Pancreas (tissue), 10 donors: ENCODE data around the gene GJA10. TPM values are rescaled to one million over a fixed set of nuclear protein-coding genes. Genes with fewer than 3 reads are reported as not detected.

Source experiments
- ATAC-seq, 4 donors: fragments of 200-7000 bp; cut with Tn5 transposase; one replicate each; pipeline versions ENCODE4 v1.8.0 to v1.9.1; 2020; ENCODE audit warnings: mild to moderate bottlenecking in 4 of 4, moderate library complexity in 4 of 4
- DNase-seq, 6 donors: peaks; one replicate each; pipeline ENCODE4 v3.0.0-alpha.2; 2020
- FAIRE-seq: peaks from 2 replicates; lab custom pipeline; 2012; peaks lifted over from hg19 to GRCh38; lab: Jason Lieb, UNC
- H3K27ac ChIP-seq, 4 donors: fragments of 200-600 bp; sonication (generic); 1 replicate in 3 of 4; 2 replicates in 1 of 4; pipeline versions ENCODE4 v1.5.0 to v1.8.0; 2020
- H3K27me3 ChIP-seq, 4 donors: fragments of 200-600 bp; one replicate each; pipeline ENCODE4 v1.8.0; 2021
- H3K36me3 ChIP-seq, 3 donors: fragments of 200-600 bp; sonication (generic) in 1 of 3; one replicate each; pipeline versions ENCODE4 v1.5.0 to v1.8.0; 2020 to 2021
- H3K4me1 ChIP-seq, 3 donors: fragments of 200-600 bp; one replicate each; pipeline ENCODE4 v1.8.0; 2021
- H3K4me3 ChIP-seq, 4 donors: fragments of 200-600 bp; sonication (generic) in 2 of 4; one replicate each; pipeline versions ENCODE4 v1.5.0 to v1.8.0; 2020 to 2021
- H3K9me3 ChIP-seq, 4 donors: fragments of 200-600 bp; one replicate each; pipeline ENCODE4 v1.8.0; 2021
- WGBS, 2 donors: extraction: QIAGEN DNeasy Blood & Tissue Kit; methylation state at CpG; one replicate each; pipeline ENCODE4 v1.1.7; 2013; 5-methylcytosine and 5-hydroxymethylcytosine counted together
- intact Hi-C, 3 donors: fragments of 100-400 bp; cut with DNase I; formaldehyde crosslinking; loops; one replicate each; pipeline versions ENCODE4 v1.11.1 to v1.14.2; 2022
- polyA plus RNA-seq, 2 donors: library from polyadenylated mRNA; stranded (reverse); fragments of 200-250 nt; gene quantifications; one replicate each; pipeline ENCODE4 v1.2.3, GENCODE V29; 2013
- total RNA-seq, 6 donors: library from RNA; stranded (reverse); fragmentation: NEBNext Ultra II Directional in 4 of 6; extraction: Animal tissue kit (Norgen Biotek cat#: 25700) in 4 of 6; gene quantifications; one replicate each; pipeline versions ENCODE4 v1.2.1 to v1.2.4, GENCODE V29; 2021 to 2023
- TF ChIP-seq, protein P1 (sequence below), 4 donors: fragments of 200-600 bp; sonication (generic) in 3 of 4; IDR thresholded peaks; one replicate each; pipeline versions ENCODE4 v1.5.0 to v1.8.0; 2021; ENCODE audit warnings: antibody characterized with exemption in 4 of 4
- donor health status: healthy with polysubstance abuse.
- donor health status: DM: no; HTN: no; CAD: no; lungs with moderate emphysema.
- donor health status: DM: no; HTN: no; CAD: no.
- donor health status: control.
- donor health status: control.
- donor health status: Bipolar disorder and iron deficiency.
- donor health status: DM: yes; HTN: yes; CAD: no.
- donor health status: DM: no; HTN: no; CAD: no.
- donor health status: DM: no; HTN: no; CAD: no.
- donor health status: DM: yes; HTN: yes; CAD: no.

Gene GJA10
- total and polyA plus RNA-seq, 8 donors, result not detected

DNA sequence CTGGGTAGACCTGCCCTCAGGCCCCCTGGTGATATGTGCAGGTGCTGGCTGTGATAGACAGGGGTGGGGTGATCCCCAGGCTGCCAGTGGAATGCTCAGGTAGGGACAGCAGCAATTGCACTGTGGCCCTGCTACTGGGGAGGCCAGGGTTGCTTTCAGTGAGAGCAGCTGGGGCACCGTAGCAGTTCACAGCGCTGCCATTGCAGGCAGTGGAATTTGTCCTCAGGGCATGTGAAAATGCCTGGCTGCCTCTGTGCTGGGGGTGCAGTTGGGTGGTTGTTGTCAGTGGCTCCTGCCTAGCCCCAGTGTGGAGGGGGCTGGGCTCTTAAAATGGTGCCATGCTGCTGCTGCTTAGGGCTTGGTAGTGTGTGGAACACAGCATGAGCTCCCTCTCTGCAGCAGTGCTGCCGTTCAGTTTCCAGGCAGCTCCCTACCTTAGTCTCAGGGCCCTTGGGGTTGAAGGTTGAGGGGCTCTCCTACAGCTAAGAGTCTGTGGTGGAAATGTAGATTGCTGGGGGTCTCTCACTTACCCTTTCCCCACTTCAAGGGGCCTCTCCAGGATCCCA lies 23.6 kb downstream of the GJA10 start:
- TF ChIP-seq, protein P1, sequence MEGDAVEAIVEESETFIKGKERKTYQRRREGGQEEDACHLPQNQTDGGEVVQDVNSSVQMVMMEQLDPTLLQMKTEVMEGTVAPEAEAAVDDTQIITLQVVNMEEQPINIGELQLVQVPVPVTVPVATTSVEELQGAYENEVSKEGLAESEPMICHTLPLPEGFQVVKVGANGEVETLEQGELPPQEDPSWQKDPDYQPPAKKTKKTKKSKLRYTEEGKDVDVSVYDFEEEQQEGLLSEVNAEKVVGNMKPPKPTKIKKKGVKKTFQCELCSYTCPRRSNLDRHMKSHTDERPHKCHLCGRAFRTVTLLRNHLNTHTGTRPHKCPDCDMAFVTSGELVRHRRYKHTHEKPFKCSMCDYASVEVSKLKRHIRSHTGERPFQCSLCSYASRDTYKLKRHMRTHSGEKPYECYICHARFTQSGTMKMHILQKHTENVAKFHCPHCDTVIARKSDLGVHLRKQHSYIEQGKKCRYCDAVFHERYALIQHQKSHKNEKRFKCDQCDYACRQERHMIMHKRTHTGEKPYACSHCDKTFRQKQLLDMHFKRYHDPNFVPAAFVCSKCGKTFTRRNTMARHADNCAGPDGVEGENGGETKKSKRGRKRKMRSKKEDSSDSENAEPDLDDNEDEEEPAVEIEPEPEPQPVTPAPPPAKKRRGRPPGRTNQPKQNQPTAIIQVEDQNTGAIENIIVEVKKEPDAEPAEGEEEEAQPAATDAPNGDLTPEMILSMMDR (IDR thresholded peaks at IDR 0.05), result no peak
- ATAC-seq, result no peak
- Histone ChIP-seq H3K9me3 (no peaks in the 10 kb centered on the region), H3K27ac (no peak overlapping the region), H3K27me3 (no peaks in the 10 kb centered on the region), H3K4me1 (no peaks in the 10 kb centered on the region), H3K36me3 (no peaks in the 10 kb centered on the region), H3K4me3 (no peak overlapping the region)
- 74 to 77% methylated on average over 3 of the region's 3 CpGs for WGBS, 2 donors
- no peak for FAIRE-seq
- intact Hi-C loops, result no loop called here
- DNase-seq, result no peak

DNA sequence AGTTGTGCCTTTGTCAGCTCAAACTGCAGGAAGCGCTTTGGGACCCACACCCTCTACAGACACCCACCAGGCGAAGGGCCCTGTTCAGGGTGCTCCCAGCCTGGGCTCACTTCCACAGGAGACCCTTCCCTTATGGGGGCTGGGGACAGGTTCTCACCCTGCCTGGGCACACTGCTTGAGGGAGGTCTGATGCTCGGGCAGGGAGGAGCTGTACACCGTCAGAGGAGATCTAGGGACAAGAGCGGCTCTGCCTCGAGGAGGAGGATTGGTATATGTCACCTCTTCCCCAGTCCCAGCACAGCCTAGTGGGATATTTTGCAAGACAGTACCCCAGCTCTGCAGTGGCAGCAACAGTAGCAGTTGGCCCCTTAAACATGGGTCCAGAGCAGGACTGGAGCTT lies 26.9 kb downstream of the GJA10 start:
- WGBS, 2 donors, result 65 to 66% methylated on average over 6 of the region's 6 CpGs
- TF ChIP-seq, protein P1 (IDR thresholded peaks at IDR 0.05), result no peak
- intact Hi-C loops, result no loop called here

DNA sequence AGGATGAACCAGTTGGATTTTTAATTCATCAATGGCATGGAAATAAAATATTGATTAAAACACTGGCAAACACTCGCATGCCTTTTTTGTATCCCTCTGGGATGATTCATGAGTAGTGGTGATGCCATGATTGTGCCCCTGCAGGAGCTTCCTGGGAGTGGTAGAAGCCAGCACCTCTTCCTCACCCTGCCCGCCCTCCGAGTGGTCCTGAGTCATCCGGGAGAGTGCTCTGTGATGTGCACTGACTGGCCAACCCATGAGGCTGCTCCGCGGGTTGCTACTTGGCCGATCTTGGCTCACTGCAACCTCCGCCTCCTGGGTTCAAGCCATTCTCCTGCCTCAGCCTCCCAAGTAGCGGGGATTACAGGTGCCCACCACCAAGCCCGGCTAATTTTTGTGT lies 27.4 kb downstream of the GJA10 start:
- FAIRE-seq (no peak), ATAC-seq (no peak), DNase-seq (no peak)
- WGBS, 2 donors, result 81 to 85% methylated on average over 10 of the region's 10 CpGs
- H3K36me3 ChIP-seq, result no peaks in the 10 kb centered on the region
- H3K27me3 ChIP-seq, result no peaks in the 10 kb centered on the region
- H3K27ac ChIP-seq, result no peak overlapping the region
- no peak overlapping the region for H3K4me3 ChIP-seq
- H3K9me3 ChIP-seq, result no peaks in the 10 kb centered on the region
- H3K4me1 ChIP-seq, result no peaks in the 10 kb centered on the region
- TF ChIP-seq, protein P1 (IDR thresholded peaks at IDR 0.05), result no peak
- intact Hi-C loops, result no loop called here

More for the DNA sequence above, 26.9 kb downstream of the GJA10 start:
- H3K27me3 ChIP-seq, result no peaks in the 10 kb centered on the region
- no peaks in the 10 kb centered on the region for H3K9me3 ChIP-seq
- H3K27ac ChIP-seq, result no peak overlapping the region
- no peaks in the 10 kb centered on the region for H3K36me3 ChIP-seq
- no peak for FAIRE-seq
- no peak for DNase-seq
- ATAC-seq, result no peak
- H3K4me1 ChIP-seq, result no peaks in the 10 kb centered on the region
- no peak overlapping the region for H3K4me3 ChIP-seq

DNA sequence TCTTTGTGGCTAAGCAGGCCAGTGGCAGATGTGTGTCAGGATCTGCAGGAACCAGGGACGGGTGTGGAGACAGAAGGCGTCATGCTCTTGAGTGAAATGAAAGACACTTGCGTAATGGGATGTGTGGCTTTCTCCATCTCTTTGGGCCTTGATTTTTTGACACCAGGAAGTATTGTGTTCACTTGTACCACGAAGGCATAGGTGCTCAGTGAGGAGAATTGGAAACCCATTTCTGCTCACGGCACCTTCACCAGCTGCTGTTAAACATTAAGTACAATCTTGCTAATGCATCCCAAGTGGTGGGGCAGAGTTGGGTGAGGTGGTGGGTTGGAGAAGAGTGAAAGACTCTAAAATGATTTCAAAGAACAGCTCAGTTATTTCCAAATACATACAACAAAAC lies 30.0 kb downstream of the GJA10 start:
- no peak overlapping the region for H3K27ac ChIP-seq
- intact Hi-C loops, result no loop called here
- no peaks in the 10 kb centered on the region for H3K9me3 ChIP-seq
- no peaks in the 10 kb centered on the region for H3K4me1 ChIP-seq
- H3K4me3 ChIP-seq, result no peak overlapping the region
- no peak for DNase-seq
- no peak for FAIRE-seq
- TF ChIP-seq, protein P1 (IDR thresholded peaks at IDR 0.05), result no peak
- no peak for ATAC-seq
- WGBS, 2 donors, result 57 to 65% methylated on average over 5 of the region's 5 CpGs
- no peaks in the 10 kb centered on the region for H3K36me3 ChIP-seq
- no peaks in the 10 kb centered on the region for H3K27me3 ChIP-seq

DNA sequence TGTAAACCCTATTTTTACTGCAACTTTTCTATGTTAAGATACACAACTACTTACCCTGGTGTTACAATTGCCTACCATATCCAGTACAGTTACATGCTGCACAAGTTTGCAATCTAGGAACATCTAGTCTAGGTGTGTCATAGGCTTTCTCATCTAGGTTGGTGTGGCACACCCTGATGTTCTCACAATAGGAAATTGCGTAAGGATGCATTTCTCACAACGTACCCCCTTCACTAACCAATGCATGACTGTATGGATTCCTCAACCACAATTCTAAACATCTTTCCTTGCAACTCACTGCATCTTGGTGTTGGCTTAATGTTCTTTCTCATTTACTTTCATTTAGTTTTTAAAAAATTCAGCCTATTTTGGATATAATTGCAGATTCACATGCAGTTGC lies 31.6 kb downstream of the GJA10 start:
- Histone ChIP-seq H3K36me3 (no peaks in the 10 kb centered on the region), H3K27ac (no peak overlapping the region), H3K4me1 (peaks cover 0 to 3% (median 0%) of the 10 kb centered on the region in 3 donors), H3K4me3 (no peak overlapping the region), H3K27me3 (no peaks in the 10 kb centered on the region), H3K9me3 (no peaks in the 10 kb centered on the region)
- no peak for ATAC-seq
- FAIRE-seq, result no peak
- DNase-seq, result no peak
- 66 to 87% methylated on average over 2 of the region's 2 CpGs for WGBS, 2 donors
- intact Hi-C loops, result no loop called here
- TF ChIP-seq, protein P1 (IDR thresholded peaks at IDR 0.05), result no peak
